Measurements from ENCODE around the gene PACS2. TPM values are rescaled to one million over a fixed set of nuclear protein-coding genes. Genes with fewer than 3 reads are reported as not detected.

The PACS2 gene
- total and polyA plus RNA-seq, 2 experiments from 2014 or later: 41.1 to 54.5 TPM

DNA sequence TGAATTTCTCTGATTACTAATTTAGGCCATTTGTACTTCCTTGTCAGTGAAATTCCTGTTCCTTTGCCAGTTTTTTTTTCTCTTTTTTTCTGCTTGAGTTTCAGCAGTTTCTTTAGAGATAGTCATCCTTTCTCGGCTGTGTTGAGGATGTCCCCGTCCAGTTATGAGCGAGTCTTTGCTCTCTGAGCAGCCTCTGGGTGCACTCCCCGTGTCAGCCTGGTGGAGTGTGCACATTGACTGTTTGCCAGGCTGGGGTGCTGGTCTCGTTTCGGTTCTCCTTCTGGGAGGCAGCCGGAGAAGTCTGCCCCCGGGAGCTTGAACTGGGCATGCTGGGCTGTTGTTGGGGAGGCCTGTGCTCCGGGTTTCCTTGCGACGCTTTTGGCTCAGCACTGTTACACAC lies 3.0 kb downstream of the PACS2 start:
- Histone ChIP-seq H3K27me3 (no peaks in the 10 kb centered on the region), H2AFZ (no peak overlapping the region), H3K27ac (no peak overlapping the region), H3K4me3 (no peak overlapping the region), H3K9me2 (replicated peaks; ENCODE audit: insufficient read depth) (no peaks in the 10 kb centered on the region), H4K20me1 (ENCODE audit: insufficient read depth, poor library complexity, severe bottlenecking) (peaks cover 42% of the 10 kb centered on the region), H3K4me1 (ENCODE audit: insufficient read depth) (peaks cover 24% of the 10 kb centered on the region), H3K4me2 (no peak overlapping the region), H3K79me2 (peaks cover 75% of the 10 kb centered on the region), H3K9me3 (ENCODE audit: low read depth) (no peaks in the 10 kb centered on the region), H3K36me3 (replicated peaks; ENCODE audit: insufficient read depth, low read depth) (no peaks in the 10 kb centered on the region)
- no peak for DNase-seq (ENCODE audit: low spot score)
- 91% methylated on average over 11 of the region's 11 CpGs for WGBS (ENCODE audit: low lambda C conversion rate, missing lambda C conversion rate)
- TF ChIP-seq EZH2 (IDR thresholded peaks at IDR 0.05; ENCODE audit: borderline replicate concordance) (no peak), EZH2phosphoT487 (IDR thresholded peaks at IDR 0.05; ENCODE audit: low read depth, severe bottlenecking, unreplicated experiment) (no peak)
- TF ChIP-seq, protein P1, sequence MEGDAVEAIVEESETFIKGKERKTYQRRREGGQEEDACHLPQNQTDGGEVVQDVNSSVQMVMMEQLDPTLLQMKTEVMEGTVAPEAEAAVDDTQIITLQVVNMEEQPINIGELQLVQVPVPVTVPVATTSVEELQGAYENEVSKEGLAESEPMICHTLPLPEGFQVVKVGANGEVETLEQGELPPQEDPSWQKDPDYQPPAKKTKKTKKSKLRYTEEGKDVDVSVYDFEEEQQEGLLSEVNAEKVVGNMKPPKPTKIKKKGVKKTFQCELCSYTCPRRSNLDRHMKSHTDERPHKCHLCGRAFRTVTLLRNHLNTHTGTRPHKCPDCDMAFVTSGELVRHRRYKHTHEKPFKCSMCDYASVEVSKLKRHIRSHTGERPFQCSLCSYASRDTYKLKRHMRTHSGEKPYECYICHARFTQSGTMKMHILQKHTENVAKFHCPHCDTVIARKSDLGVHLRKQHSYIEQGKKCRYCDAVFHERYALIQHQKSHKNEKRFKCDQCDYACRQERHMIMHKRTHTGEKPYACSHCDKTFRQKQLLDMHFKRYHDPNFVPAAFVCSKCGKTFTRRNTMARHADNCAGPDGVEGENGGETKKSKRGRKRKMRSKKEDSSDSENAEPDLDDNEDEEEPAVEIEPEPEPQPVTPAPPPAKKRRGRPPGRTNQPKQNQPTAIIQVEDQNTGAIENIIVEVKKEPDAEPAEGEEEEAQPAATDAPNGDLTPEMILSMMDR (IDR thresholded peaks at IDR 0.05; ENCODE audit: poor library complexity): no peak

DNA sequence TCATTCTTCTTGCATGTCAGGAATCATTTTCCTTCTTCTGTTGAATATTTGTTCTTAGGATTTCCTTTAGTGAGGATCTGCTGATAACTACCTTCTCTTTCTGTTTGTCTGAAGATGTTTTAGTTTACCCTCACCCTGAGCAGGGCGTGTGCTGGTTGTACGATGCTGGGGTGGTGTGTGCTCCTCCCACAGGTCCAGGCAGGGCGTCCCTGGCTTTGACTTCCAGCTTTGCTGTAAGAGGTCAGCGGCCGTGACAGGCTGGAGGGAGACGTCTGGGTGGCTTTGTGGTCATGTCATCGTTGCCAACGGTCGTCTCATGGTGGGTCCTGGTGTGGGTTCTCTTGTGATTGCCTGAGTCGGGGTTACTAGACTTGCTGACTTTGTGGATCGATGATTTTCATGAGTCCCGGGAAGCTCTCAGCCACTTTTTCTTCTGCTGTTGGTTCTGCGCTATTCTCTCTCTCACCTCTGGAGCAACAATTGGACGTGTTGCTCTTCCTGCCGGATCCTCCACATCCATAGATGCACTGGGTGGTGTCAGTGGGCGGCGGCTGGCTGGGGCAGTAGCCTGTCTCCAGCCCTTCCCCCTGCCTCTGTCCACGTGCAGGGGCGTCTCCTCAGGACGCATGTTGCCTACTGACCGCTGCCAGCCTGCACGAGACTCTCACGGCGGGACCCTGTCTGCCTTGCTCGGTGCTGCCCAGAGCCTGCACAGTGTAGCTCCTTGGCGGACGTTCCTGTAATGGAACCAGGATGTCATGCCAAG lies 8.4 kb downstream of the PACS2 start:
- H3K9me2 ChIP-seq (replicated peaks; ENCODE audit: insufficient read depth): no peaks in the 10 kb centered on the region
- peak; percentile 7 for DNase-seq (ENCODE audit: low spot score)
- H2AFZ ChIP-seq: no peak overlapping the region
- no peaks in the 10 kb centered on the region for H3K27me3 ChIP-seq
- peaks cover 100% of the 10 kb centered on the region for H3K79me2 ChIP-seq
- H3K4me2 ChIP-seq: no peak overlapping the region
- H3K27ac ChIP-seq: no peak overlapping the region
- H3K9me3 ChIP-seq (ENCODE audit: low read depth): no peaks in the 10 kb centered on the region
- WGBS (ENCODE audit: low lambda C conversion rate, missing lambda C conversion rate): 86% methylated on average over 27 of the region's 27 CpGs
- peaks cover 62% of the 10 kb centered on the region for H4K20me1 ChIP-seq (ENCODE audit: insufficient read depth, poor library complexity, severe bottlenecking)
- no peaks in the 10 kb centered on the region for H3K36me3 ChIP-seq (replicated peaks; ENCODE audit: insufficient read depth, low read depth)
- TF ChIP-seq EZH2phosphoT487 (IDR thresholded peaks at IDR 0.05; ENCODE audit: low read depth, severe bottlenecking, unreplicated experiment) (no peak), EZH2 (IDR thresholded peaks at IDR 0.05; ENCODE audit: borderline replicate concordance) (no peak)
- TF ChIP-seq, protein P1 (IDR thresholded peaks at IDR 0.05; ENCODE audit: poor library complexity): no peak
- no peak overlapping the region for H3K4me3 ChIP-seq
- no peaks in the 10 kb centered on the region for H3K4me1 ChIP-seq (ENCODE audit: insufficient read depth)

DNA sequence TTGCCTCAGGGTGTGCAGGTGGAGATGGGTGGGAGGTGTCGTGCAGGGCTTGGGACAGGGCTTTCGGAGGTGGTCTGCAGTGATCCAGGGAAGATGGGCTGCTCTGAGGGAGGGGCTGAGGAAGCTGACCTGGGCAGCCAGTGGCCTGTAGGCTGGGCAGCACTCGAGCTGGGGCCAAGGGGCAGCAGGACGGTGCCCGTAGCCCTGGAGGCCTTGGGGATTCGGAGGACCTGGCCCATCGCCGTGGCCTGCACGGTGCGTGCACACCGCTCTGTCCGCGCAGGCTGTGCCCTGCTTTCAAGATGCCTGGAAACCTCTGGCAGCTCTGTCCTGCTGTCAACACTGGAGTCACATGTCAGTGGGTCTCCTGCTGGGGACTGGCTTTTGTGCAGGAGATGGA lies 9.1 kb downstream of the PACS2 start:
- TF ChIP-seq EZH2phosphoT487 (IDR thresholded peaks at IDR 0.05; ENCODE audit: low read depth, severe bottlenecking, unreplicated experiment) (no peak), EZH2 (IDR thresholded peaks at IDR 0.05; ENCODE audit: borderline replicate concordance) (no peak)
- TF ChIP-seq, protein P1 (IDR thresholded peaks at IDR 0.05; ENCODE audit: poor library complexity): no peak
- WGBS (ENCODE audit: low lambda C conversion rate, missing lambda C conversion rate): 100% methylated on average over 5 of the region's 13 CpGs

More for the DNA sequence above, 9.1 kb downstream of the PACS2 start:
- Histone ChIP-seq H3K36me3 (replicated peaks; ENCODE audit: insufficient read depth, low read depth) (no peaks in the 10 kb centered on the region), H3K27ac (no peak overlapping the region), H2AFZ (no peak overlapping the region), H3K4me3 (no peak overlapping the region), H3K27me3 (no peaks in the 10 kb centered on the region), H3K79me2 (peaks cover 100% of the 10 kb centered on the region), H3K4me1 (ENCODE audit: insufficient read depth) (no peaks in the 10 kb centered on the region), H3K9me2 (replicated peaks; ENCODE audit: insufficient read depth) (no peaks in the 10 kb centered on the region), H4K20me1 (ENCODE audit: insufficient read depth, poor library complexity, severe bottlenecking) (peaks cover 62% of the 10 kb centered on the region), H3K4me2 (no peak overlapping the region), H3K9me3 (ENCODE audit: low read depth) (no peaks in the 10 kb centered on the region)
- no peak for DNase-seq (ENCODE audit: low spot score)
